ENCODE results near the gene EML6.
"Not testable (repeated sequence)": the region's sequence is repeated elsewhere in the genome, so short reads cannot be mapped to it uniquely, and the experiment has no call there.

Gene EML6

GRCh38 chr2:54871457-54872107 lies 148.1 kb downstream of the EML6 start:
- TF ChIP-seq EZH2 (IDR thresholded peaks at IDR 0.05): no peak
- no peak for TF ChIP-seq FOXP2 (optimal IDR thresholded peaks at IDR 0.05; ENCODE audit: control extremely low read depth, extremely low read length, insufficient read depth)
- TF ChIP-seq POLR2AphosphoS5 (IDR thresholded peaks at IDR 0.05; ENCODE audit: borderline replicate concordance, low read depth, low read length): no peak
- no peak overlapping the region for H3K27ac ChIP-seq
- no peak overlapping the region for H3K9ac ChIP-seq (ENCODE audit: insufficient read length)
- no peaks in the 10 kb centered on the region for H3K36me3 ChIP-seq (ENCODE audit: insufficient read depth, low read length)
- no peaks in the 10 kb centered on the region for H3K9me3 ChIP-seq (ENCODE audit: low read depth, low read length)
- H3K4me3 ChIP-seq: no peak overlapping the region
- DNase-seq (ENCODE audit: low read depth, low spot score): no peak

GRCh38 chr2:54872780-54873179 lies 149.3 kb downstream of the EML6 start:
- Histone ChIP-seq H3K9ac (ENCODE audit: insufficient read length) (no peak overlapping the region), H3K4me3 (no peak overlapping the region), H3K27ac (no peak overlapping the region), H3K36me3 (ENCODE audit: insufficient read depth, low read length) (no peaks in the 10 kb centered on the region), H3K9me3 (ENCODE audit: low read depth, low read length) (no peaks in the 10 kb centered on the region)
- DNase-seq (ENCODE audit: low read depth, low spot score): no peak
- TF ChIP-seq EZH2 (IDR thresholded peaks at IDR 0.05) (no peak), POLR2AphosphoS5 (IDR thresholded peaks at IDR 0.05; ENCODE audit: borderline replicate concordance, low read depth, low read length) (no peak), FOXP2 (optimal IDR thresholded peaks at IDR 0.05; ENCODE audit: control extremely low read depth, extremely low read length, insufficient read depth) (no peak)

- not testable (repeated sequence) for DNase-seq (ENCODE audit: low read depth, low spot score); H3K9me3 ChIP-seq (ENCODE audit: low read depth, low read length); H3K36me3 ChIP-seq (ENCODE audit: insufficient read depth, low read length); H3K9ac ChIP-seq (ENCODE audit: insufficient read length); H3K27ac ChIP-seq; H3K4me3 ChIP-seq
Measured at GRCh38 chr2:54873236-54873635, 149.8 kb downstream of the EML6 start.

- H3K27ac ChIP-seq: no peak overlapping the region
- TF ChIP-seq EZH2 (IDR thresholded peaks at IDR 0.05) (no peak), POLR2AphosphoS5 (IDR thresholded peaks at IDR 0.05; ENCODE audit: borderline replicate concordance, low read depth, low read length) (no peak), FOXP2 (optimal IDR thresholded peaks at IDR 0.05; ENCODE audit: control extremely low read depth, extremely low read length, insufficient read depth) (no peak)
- H3K9ac ChIP-seq (ENCODE audit: insufficient read length): no peak overlapping the region
- H3K4me3 ChIP-seq: no peak overlapping the region
- H3K9me3 ChIP-seq (ENCODE audit: low read depth, low read length): no peaks in the 10 kb centered on the region
- no peaks in the 10 kb centered on the region for H3K36me3 ChIP-seq (ENCODE audit: insufficient read depth, low read length)
- DNase-seq (ENCODE audit: low read depth, low spot score): no peak
Measured at GRCh38 chr2:54876764-54877163, 153.3 kb downstream of the EML6 start.

GRCh38 chr2:54878182-54878581 lies 154.7 kb downstream of the EML6 start:
- Histone ChIP-seq H3K4me3 (no peak overlapping the region), H3K36me3 (ENCODE audit: insufficient read depth, low read length) (no peaks in the 10 kb centered on the region), H3K9me3 (ENCODE audit: low read depth, low read length) (no peaks in the 10 kb centered on the region), H3K27ac (no peak overlapping the region), H3K9ac (ENCODE audit: insufficient read length) (no peak overlapping the region)
- TF ChIP-seq FOXP2 (optimal IDR thresholded peaks at IDR 0.05; ENCODE audit: control extremely low read depth, extremely low read length, insufficient read depth): no peak
- TF ChIP-seq EZH2 (IDR thresholded peaks at IDR 0.05): no peak
- no peak for TF ChIP-seq POLR2AphosphoS5 (IDR thresholded peaks at IDR 0.05; ENCODE audit: borderline replicate concordance, low read depth, low read length)
- DNase-seq (ENCODE audit: low read depth, low spot score): no peak

- Histone ChIP-seq H3K9ac (ENCODE audit: insufficient read length) (no peak overlapping the region), H3K9me3 (ENCODE audit: low read depth, low read length) (no peaks in the 10 kb centered on the region), H3K4me3 (no peak overlapping the region), H3K27ac (no peak overlapping the region), H3K36me3 (ENCODE audit: insufficient read depth, low read length) (no peaks in the 10 kb centered on the region)
- TF ChIP-seq EZH2 (IDR thresholded peaks at IDR 0.05) (no peak), POLR2AphosphoS5 (IDR thresholded peaks at IDR 0.05; ENCODE audit: borderline replicate concordance, low read depth, low read length) (no peak), FOXP2 (optimal IDR thresholded peaks at IDR 0.05; ENCODE audit: control extremely low read depth, extremely low read length, insufficient read depth) (no peak)
- no peak for DNase-seq (ENCODE audit: low read depth, low spot score)
Measured at GRCh38 chr2:54879032-54879431, 155.6 kb downstream of the EML6 start.

GRCh38 chr2:54879598-54880332 lies 156.3 kb downstream of the EML6 start:
- no peak overlapping the region for H3K9ac ChIP-seq (ENCODE audit: insufficient read length)
- no peaks in the 10 kb centered on the region for H3K9me3 ChIP-seq (ENCODE audit: low read depth, low read length)
- no peak for DNase-seq (ENCODE audit: low read depth, low spot score)
- no peak overlapping the region for H3K4me3 ChIP-seq
- TF ChIP-seq POLR2AphosphoS5 (IDR thresholded peaks at IDR 0.05; ENCODE audit: borderline replicate concordance, low read depth, low read length) (no peak), EZH2 (IDR thresholded peaks at IDR 0.05) (no peak), FOXP2 (optimal IDR thresholded peaks at IDR 0.05; ENCODE audit: control extremely low read depth, extremely low read length, insufficient read depth) (no peak)
- H3K36me3 ChIP-seq (ENCODE audit: insufficient read depth, low read length): no peaks in the 10 kb centered on the region
- no peak overlapping the region for H3K27ac ChIP-seq

DNA sequence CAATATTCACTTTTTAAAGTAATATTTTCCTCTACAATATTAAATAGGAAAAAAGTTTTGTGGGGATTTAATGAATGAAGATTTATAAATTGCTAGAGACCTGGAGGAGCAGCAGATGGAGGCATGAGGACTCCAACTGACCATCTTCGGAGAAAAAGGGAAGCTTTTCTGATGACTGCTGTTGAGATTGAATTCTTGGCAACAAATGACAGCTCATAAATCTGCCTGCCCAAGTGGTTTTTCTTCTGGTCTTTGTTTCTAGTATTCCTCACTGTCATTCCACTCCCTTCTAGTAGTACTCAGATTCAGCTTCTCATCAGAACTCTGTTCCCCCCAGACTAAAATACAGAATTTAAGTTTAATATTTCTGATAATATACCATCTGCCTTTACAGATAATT lies 157.0 kb downstream of the EML6 start:
- no peak for DNase-seq (ENCODE audit: low read depth, low spot score)
- Histone ChIP-seq H3K27ac (no peak overlapping the region), H3K9me3 (ENCODE audit: low read depth, low read length) (no peaks in the 10 kb centered on the region), H3K36me3 (ENCODE audit: insufficient read depth, low read length) (no peaks in the 10 kb centered on the region), H3K9ac (ENCODE audit: insufficient read length) (no peak overlapping the region), H3K4me3 (no peak overlapping the region)
- TF ChIP-seq FOXP2 (optimal IDR thresholded peaks at IDR 0.05; ENCODE audit: control extremely low read depth, extremely low read length, insufficient read depth): no peak
- no peak for TF ChIP-seq POLR2AphosphoS5 (IDR thresholded peaks at IDR 0.05; ENCODE audit: borderline replicate concordance, low read depth, low read length)
- TF ChIP-seq EZH2 (IDR thresholded peaks at IDR 0.05): no peak

DNA sequence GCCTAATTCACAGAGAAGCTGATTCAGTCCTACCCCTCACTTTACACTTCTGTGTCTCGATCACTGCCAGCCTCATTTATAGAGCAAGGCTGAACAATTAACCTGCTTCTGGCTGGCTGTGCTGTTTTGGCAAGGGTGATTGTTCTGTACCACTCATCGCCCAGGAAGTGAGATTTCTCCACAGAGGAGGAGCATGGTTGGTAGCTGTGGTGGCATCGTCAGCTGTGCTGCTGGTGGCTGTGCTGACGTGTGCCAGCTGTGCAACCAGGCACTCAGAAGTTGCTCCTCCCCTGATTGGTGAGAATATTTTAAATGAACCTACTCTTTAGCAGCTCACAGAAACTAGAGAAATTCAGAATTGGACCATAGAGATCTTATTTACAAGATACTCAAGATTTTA lies 158.3 kb downstream of the EML6 start:
- Histone ChIP-seq H3K27ac (no peak overlapping the region), H3K36me3 (ENCODE audit: insufficient read depth, low read length) (no peaks in the 10 kb centered on the region), H3K9ac (ENCODE audit: insufficient read length) (no peak overlapping the region), H3K9me3 (ENCODE audit: low read depth, low read length) (no peaks in the 10 kb centered on the region), H3K4me3 (no peak overlapping the region)
- DNase-seq (ENCODE audit: low read depth, low spot score): no peak
- TF ChIP-seq POLR2AphosphoS5 (IDR thresholded peaks at IDR 0.05; ENCODE audit: borderline replicate concordance, low read depth, low read length) (no peak), EZH2 (IDR thresholded peaks at IDR 0.05) (no peak), FOXP2 (optimal IDR thresholded peaks at IDR 0.05; ENCODE audit: control extremely low read depth, extremely low read length, insufficient read depth) (no peak)

All from SK-N-MC (cell line).